Measurements from ENCODE around the gene NOPCHAP1.
A peak's percentile ranks its signal among the peaks of the same experiment; 100 is the strongest.
"Not testable (repeated sequence)": the region's sequence is repeated elsewhere in the genome, so short reads cannot be mapped to it uniquely, and the experiment has no call there.

Gene NOPCHAP1

DNA sequence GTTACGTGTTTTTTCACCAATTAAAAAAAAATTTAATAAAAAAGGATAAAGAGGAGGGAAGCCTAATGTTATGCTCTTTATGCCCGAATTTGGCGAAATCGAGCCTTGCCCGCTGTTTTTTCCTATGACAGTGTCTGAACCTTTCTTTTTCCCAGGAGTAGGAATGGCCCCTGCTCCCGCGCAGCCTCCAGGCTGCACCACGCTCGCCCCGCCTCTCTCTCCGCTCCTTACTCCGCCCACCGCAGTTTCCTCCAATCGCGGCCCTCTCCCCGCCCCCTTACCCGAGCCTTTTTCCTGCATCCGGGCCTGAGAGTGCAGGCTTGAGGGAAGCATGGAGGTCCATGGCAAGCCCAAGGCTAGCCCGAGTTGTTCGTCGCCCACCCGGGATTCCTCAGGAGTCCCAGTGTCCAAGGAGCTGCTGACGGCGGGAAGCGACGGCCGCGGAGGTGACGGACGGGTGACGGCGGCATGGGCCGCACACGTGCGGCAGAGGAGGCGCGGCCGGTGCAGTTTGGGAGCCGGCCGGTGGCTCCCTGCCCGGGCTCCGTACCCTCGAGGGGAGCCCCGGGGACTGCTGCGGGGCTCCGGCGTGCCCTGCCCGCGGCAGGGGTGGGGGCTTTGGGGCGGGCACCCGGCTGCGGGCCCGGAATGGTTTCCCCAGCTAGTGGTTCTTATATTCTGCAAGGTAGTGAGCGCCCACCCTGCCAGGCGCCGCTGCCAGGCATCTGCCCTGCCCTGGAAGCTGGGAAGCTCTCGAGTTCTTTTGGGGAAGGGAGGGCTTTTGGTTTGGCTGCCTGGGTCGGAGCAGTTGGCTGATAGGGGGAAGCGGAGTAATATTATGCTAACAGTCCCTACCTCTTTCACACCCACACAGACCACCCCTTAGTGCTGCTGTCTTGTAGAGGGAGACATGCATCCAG lies at the start of gene NOPCHAP1:
TSS of gene NOPCHAP1 (plus strand) at position 295 of the 920 bp plus-strand sequence. CDS start at position 332, 37 bp downstream.
- peak within 1 kb of the TSS; percentile 70 to 85 for H3K4me3 ChIP-seq (replicated peaks in 1 of 2; ENCODE audit: low read depth in 2 of 2, low read length in 2 of 2)
- peak; percentile 83 to 85 for DNase-seq (ENCODE audit: low read depth in 2 of 2)
- TF ChIP-seq, protein P1, sequence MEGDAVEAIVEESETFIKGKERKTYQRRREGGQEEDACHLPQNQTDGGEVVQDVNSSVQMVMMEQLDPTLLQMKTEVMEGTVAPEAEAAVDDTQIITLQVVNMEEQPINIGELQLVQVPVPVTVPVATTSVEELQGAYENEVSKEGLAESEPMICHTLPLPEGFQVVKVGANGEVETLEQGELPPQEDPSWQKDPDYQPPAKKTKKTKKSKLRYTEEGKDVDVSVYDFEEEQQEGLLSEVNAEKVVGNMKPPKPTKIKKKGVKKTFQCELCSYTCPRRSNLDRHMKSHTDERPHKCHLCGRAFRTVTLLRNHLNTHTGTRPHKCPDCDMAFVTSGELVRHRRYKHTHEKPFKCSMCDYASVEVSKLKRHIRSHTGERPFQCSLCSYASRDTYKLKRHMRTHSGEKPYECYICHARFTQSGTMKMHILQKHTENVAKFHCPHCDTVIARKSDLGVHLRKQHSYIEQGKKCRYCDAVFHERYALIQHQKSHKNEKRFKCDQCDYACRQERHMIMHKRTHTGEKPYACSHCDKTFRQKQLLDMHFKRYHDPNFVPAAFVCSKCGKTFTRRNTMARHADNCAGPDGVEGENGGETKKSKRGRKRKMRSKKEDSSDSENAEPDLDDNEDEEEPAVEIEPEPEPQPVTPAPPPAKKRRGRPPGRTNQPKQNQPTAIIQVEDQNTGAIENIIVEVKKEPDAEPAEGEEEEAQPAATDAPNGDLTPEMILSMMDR (IDR thresholded peaks at IDR 0.05; ENCODE audit: low read depth, low read length) = no peak

- TF ChIP-seq, protein P1 (IDR thresholded peaks at IDR 0.05; ENCODE audit: low read depth, low read length) = no peak
- peak in 1 of 2 donors; percentile 38 for DNase-seq (ENCODE audit: low read depth in 2 of 2)
- no peak overlapping the region for H3K4me3 ChIP-seq (replicated peaks in 1 of 2; ENCODE audit: low read depth in 2 of 2, low read length in 2 of 2)
Measured at GRCh38 chr12:104938371-104938770, 47.7 kb upstream of the NOPCHAP1 start.

DNA sequence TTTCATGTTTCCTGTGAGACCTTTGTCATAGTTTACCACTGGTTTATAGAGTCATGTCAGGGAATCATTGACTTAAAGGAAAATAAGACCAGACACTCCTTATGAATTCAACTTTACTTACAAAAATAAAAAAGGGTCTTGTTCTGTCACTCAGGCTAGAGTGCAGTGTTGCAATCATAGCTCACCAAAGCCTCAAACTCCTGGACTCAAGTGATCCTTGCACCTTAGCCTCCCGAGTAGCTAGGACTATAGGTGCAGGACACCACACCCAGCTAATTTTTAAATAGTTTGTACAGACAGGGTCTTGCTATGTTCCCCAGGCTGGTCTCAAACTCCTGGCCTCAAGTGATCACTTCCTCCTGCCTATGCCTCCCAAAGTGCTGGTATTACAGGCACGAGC lies 47.0 kb upstream of the NOPCHAP1 start:
- DNase-seq (ENCODE audit: low read depth in 2 of 2) = no peak
- H3K4me3 ChIP-seq (replicated peaks in 1 of 2; ENCODE audit: low read depth in 2 of 2, low read length in 2 of 2) = no peak overlapping the region
- TF ChIP-seq, protein P1 (IDR thresholded peaks at IDR 0.05; ENCODE audit: low read depth, low read length) = no peak

DNA sequence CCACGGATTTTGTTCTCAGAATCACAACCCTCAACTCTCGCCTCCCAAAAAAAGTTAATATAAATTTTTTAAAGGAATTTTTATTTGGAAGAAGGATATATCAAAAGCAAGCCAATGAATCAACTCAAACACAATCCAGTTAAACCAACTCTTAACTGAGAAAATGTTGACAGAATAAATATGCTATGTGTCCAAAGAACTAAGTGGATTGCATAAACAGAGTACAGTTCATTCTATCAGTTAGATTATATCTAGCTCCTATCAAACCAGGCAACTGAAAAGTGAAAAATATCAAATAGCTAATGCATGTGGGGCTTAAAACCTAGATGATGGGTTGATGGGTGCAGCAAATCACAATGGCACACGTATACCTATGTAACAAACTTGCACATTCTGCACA lies 44.7 kb upstream of the NOPCHAP1 start:
- no peak for DNase-seq (ENCODE audit: low read depth in 2 of 2)
- TF ChIP-seq, protein P1 (IDR thresholded peaks at IDR 0.05; ENCODE audit: low read depth, low read length) = no peak

GRCh38 chr12:104942075-104942474 lies 44.0 kb upstream of the NOPCHAP1 start:
- TF ChIP-seq, protein P1 (IDR thresholded peaks at IDR 0.05; ENCODE audit: low read depth, low read length) = no peak
- DNase-seq (ENCODE audit: low read depth in 2 of 2) = no peak
- no peak overlapping the region for H3K4me3 ChIP-seq (replicated peaks in 1 of 2; ENCODE audit: low read depth in 2 of 2, low read length in 2 of 2)

More for the DNA sequence above, 44.7 kb upstream of the NOPCHAP1 start:
- no peak overlapping the region for H3K4me3 ChIP-seq (replicated peaks in 1 of 2; ENCODE audit: low read depth in 2 of 2, low read length in 2 of 2)

GRCh38 chr12:104943401-104943800 lies 42.7 kb upstream of the NOPCHAP1 start:
- not testable (repeated sequence) for DNase-seq (ENCODE audit: low read depth in 2 of 2); H3K4me3 ChIP-seq (replicated peaks in 1 of 2; ENCODE audit: low read depth in 2 of 2, low read length in 2 of 2)

GRCh38 chr12:104944252-104944651 lies 41.9 kb upstream of the NOPCHAP1 start:
- no peak for DNase-seq (ENCODE audit: low read depth in 2 of 2)
- H3K4me3 ChIP-seq (replicated peaks in 1 of 2; ENCODE audit: low read depth in 2 of 2, low read length in 2 of 2) = no peak overlapping the region
- TF ChIP-seq, protein P1 (IDR thresholded peaks at IDR 0.05; ENCODE audit: low read depth, low read length) = no peak

- not testable (repeated sequence) for DNase-seq (ENCODE audit: low read depth in 2 of 2); H3K4me3 ChIP-seq (replicated peaks in 1 of 2; ENCODE audit: low read depth in 2 of 2, low read length in 2 of 2)
Measured at GRCh38 chr12:104948716-104949115, 37.4 kb upstream of the NOPCHAP1 start.
